PC-3 (cell line): ENCODE results near the gene AFAP1L2.

Experiments
- CTCF ChIP-seq: fragments of 300-600 bp; sonication (generic); conservative IDR thresholded peaks from 2 replicates; pipeline ENCODE4 v1.5.1; 2017; ENCODE audit warnings: antibody characterized with exemption, low read depth, mild to moderate bottlenecking, low read length
- EZH2phosphoT487 ChIP-seq: fragments of 300-600 bp; sonication (generic); IDR thresholded peaks from 2 replicates; pipeline ENCODE4 v1.6.1; 2018; ENCODE audit warnings: mild to moderate bottlenecking, antibody characterized with exemption, low read length, borderline replicate concordance

DNA sequence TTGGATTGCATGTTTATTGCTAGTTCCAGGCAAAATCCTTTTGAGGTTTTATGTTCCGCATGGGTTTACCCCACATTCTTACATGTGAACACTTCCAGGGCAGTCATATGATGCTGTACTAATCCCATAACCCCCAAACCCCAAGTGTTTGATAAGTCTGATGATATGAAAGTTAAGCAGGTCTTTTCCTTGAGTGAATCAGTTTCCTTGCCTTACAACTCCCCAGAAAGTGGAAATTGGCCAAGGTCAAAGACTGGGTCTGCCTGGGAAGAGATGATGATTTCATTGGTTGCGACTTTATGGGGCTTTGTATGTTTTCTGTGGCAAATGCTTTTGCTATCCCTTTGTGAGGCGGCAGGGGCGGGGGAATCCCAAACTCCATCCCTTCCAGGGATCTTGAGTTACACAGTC, 24.7 kb downstream of the AFAP1L2 start:
- TF ChIP-seq CTCF = no peak
- TF ChIP-seq EZH2phosphoT487 = no peak
